HG03558 (cell line): ENCODE results near the gene DPYD.

Experiments
- ATAC-seq: cut with Tn5 transposase; IDR thresholded peaks from one replicate; pipeline ENCODE4 v1.9.1; 2021; ENCODE audit warnings: moderate number of reproducible peaks; ENCODE audit not compliant: unreplicated experiment; ENCODE audit errors: extremely low read depth

DPYD gene

GRCh38 chr1:97802011-97802410, 118.8 kb downstream of the DPYD start:
- ATAC-seq, result no peak

DNA sequence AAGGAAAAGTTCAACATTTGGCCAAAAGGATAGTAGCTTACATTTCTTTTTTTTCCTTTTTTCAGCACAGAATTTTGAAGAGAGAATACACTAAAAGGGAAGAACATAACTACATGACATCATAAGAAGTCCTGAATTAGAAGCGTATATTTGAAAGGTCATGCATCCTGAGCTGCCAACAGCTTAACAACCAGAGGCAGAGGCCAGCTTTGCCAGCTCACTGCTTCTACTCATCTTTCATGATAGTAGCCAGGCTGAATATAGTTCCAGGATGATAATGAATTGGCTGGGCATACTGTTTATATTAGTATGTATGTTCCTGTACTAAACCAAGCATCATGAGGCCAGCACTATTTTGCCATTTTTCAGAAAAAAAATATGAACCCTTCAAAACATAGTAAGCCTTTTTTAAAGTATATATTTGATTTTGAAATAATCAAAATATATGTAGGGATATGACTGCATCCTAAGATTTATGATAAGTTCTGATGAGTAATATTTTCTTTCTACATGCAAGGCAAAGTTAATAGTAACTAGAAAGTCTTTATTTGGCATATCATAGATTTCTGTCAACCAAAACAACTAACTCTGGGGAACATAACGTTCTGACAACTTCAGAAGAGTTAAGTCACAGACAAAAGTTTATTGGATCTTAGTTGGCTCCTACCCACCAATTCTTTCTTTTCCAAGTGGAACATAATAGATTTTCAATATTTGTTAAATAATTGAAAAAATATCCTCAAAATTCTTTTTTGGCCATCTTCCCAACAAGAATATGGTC, 123.2 kb downstream of the DPYD start:
- ATAC-seq, result no peak

GRCh38 chr1:97796711-97797110, 124.1 kb downstream of the DPYD start:
- no peak for ATAC-seq

DNA sequence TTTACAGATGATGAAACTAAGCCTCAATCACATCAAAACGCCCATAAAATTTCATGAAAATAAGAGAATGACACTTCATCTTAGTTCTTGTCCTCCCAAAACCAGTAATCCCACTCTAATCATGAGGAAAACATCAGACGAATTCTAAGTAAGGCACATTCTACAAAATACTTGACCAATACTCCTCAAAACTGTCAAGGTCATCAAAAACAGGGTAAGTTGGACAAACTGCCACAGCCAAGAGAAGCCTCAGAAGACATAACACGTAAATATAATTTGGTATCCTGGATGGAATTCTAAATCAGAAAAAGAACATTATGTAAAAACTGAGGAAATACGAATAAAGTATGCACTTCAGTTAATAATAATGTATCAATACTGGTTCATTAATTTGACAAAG, 128.2 kb downstream of the DPYD start:
- ATAC-seq, result no peak

DNA sequence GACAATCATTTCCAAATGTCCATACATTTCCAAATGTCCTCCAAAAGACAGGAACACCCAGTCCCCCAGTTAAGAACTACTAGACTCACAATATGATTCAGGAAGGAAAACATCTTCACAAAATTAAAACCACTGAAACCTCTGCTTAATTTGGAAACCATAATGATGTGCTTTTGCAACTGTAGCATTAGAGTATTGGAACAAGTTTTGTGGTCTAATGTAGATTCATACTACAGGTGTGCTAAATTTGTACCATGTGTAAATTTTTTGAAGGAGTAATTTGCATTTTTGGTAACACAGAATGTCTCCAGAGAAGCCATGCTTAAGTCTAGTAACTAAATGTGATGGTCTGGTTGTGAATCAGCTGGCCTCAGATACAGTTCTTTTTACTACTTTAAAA, 129.6 kb downstream of the DPYD start:
- ATAC-seq, result peak; percentile 81

DNA sequence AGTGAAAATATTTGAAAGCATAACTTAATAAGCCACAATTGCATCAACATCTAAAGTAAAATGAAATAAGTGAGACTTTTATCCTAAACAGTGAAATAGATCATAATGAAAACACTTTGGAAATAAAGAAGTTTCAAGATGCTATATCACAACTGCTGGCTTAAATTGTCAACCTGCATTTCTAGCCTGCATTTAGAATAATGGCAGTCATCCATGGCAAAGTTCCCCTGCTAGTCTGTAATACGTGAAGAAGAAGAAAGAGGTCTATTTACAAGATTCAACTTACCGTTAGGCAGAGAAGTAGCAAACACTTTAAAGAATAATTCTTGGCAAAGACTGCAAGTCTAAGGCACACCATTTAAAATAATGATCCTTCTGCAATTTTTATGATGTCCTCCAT, 133.6 kb downstream of the DPYD start:
- ATAC-seq, result no peak

GRCh38 chr1:97784661-97785060, 136.2 kb downstream of the DPYD start:
- ATAC-seq, result no peak

GRCh38 chr1:97783751-97784150, 137.1 kb downstream of the DPYD start:
- no peak for ATAC-seq

- no peak for ATAC-seq
Measured at GRCh38 chr1:97781762-97782337, 139.0 kb downstream of the DPYD start.

DNA sequence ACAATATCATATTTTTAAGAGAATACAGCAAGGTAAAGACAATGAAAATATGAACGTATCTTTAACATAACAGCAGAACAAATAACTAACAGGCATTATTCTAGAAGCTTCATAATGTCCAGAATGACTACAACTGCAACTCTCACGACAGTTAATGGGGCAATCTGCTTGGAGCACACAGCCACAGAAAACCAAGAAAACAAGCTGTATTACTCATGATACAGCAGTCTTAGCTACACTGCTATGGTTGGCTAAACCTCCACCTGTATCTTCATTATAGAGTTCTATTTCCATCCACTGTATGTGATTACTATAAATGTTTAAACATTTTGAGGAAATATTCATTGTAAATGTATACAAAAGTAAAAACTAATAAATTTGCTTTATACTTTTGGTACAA, 139.9 kb downstream of the DPYD start:
- ATAC-seq, result no peak

DNA sequence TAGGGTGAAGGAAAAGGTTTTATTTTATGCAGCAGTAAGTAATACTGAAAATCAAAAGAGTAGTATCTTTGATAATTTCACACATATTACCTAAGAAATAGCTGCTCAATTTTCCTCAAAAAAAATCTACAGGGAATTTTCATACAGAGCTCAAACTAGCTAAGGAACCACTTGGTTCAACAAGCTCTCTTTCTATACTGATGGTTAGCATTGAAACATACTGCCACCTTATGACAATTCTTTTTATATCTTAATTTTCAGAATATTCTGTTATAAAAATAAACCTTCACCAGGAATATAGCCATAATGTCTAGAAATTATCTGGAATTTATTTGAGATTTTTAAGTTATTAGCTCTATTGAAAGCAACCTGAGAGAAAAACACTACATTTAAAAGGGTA, 142.1 kb downstream of the DPYD start:
- no peak for ATAC-seq

- no peak for ATAC-seq
Measured at GRCh38 chr1:97770376-97770775, 150.5 kb downstream of the DPYD start.

DNA sequence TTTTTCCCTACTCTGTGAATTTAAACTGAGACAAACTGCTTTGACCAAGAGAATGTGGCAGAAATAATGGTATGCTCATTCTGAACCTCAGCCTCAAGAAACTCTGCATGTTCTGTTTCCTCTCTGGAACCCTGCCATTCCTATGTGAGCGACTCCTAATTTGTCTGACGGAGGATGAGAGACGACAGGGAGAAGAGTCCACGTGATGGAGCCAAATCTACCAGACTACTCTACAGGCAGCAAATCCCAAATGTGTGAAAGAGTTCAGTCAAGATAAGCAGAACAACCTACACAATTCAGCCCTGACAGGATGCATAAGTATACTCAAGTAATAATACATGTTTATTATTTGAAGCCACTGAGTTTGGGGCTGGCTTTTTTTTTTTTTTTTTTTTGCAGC, 153.5 kb downstream of the DPYD start:
- ATAC-seq, result no peak

DNA sequence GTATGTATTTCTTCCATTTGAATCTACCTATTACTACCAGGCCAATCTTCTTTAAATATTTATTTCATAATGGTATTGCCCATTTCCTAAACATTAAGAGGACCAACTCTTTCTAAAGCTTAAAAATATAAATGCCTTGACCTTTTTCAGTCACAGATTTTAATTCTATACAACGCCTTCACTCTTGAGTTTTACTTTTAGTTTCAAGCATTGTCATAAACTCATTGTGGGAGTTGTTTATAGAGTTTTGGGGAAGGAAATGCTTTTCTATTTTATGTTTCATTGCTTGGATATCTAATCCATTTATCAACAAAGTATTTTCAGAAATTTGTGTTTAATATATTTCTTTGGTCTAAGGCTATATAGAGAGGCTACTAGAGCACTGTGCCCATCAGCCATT, 155.8 kb downstream of the DPYD start:
- no peak for ATAC-seq

DNA sequence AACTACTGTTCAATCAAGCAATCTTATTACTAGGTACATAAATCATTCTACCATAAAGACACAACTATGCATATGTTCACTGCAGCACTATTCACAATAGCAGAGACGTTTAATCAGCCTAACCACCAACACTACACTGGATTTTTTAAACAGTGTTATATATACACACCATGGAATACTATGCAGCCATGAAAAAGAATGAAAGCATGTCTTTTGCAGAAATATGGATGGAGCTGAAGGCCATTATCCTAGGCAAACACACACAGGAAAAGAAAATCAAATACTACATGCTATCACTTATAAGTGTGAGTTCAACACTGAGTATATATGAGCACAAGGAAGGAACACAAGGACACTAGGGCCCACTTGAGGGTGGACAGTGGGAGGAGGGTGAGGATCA, 159.2 kb downstream of the DPYD start:
- ATAC-seq, result no peak

- no peak for ATAC-seq
Measured at GRCh38 chr1:97759078-97759477, 161.8 kb downstream of the DPYD start.

- ATAC-seq, result no peak
Measured at GRCh38 chr1:97758541-97759057, 162.2 kb downstream of the DPYD start.

DNA sequence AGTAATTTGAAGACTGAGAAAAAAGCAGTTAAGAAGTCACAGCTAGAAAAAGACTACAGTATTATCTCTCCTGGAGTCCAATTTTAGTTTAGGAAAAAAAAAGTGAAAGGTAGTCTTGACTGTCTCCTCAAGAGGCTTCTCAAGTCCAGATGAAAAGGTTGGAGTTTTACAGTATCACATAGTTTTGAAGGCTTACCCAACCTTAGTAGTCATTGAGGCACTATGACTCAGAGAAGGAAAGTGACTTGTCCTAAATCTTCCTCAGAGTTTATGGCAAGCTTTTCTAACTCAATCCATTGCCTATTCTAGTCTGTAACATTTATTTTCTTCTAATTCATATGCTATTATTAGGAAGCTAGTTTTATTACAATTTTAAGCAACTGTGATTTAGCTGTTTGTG, 174.9 kb downstream of the DPYD start:
- ATAC-seq, result no peak

- ATAC-seq, result no peak
Measured at GRCh38 chr1:97744977-97745376, 175.9 kb downstream of the DPYD start.

DNA sequence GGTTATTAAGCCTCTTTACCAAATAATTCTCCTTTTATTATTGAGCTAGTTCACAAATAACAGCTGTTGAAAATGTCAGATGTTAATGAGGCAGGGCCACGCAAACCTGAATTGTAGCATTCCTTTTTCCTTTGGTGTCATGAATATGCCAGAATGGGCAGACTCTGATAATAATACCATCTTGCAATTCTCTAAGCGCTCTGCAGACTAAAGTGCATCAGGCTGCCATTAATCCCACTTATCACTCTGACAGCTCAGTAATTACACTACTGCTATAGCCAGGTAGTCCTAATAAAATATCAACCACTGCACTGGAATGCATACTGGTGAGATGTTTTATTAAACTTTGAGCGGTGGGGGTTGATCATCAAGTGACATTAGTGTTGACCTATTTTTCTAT, 177.7 kb downstream of the DPYD start:
- ATAC-seq, result no peak

GRCh38 chr1:97740891-97741290, 179.9 kb downstream of the DPYD start:
- ATAC-seq, result no peak

DNA sequence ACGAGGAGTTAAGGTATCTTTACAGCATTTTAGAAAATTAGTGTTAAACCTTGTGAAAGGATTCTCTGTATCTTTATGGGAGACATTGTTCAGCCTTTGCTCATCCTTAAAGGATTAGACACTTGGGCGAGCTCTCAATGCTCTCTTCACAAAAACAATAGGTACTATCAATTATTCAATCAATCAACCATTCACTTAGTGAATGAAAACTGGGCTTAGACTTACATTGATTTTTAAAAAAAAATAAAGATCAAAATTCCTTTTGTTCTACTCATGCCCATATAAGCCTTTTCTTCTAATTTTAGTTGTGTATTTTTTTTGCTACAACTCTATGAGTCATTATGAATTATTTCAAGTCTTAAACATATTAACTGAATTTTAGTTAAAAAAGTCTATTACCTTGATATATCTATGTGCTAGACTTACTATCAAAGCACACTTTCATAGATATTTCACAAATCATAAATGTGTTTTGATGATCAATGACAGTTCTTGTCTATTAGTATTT, 181.2 kb downstream of the DPYD start:
- no peak for ATAC-seq
